A673 (cell line): Measurements from ENCODE around the gene PSMA7. TPM values are rescaled to one million over a fixed set of nuclear protein-coding genes. Genes with fewer than 3 reads are reported as not detected.

ENCODE experiments used
- BruUV-seq: library from RNA; stranded (reverse); fragments of 400-500 nt; replicated peaks from 2 replicates; lab custom pipeline; 2021; lab: Mats Ljungman, UMichigan
- CTCF ChIA-PET: fragments of 300-600 bp; sonication (Branson Sonifier 250); formaldehyde crosslinking; loops from one replicate; lab custom pipeline; 2022; ENCODE audit warnings: antibody characterized with exemption; lab: Charles Lee
- POLR2A ChIA-PET: fragments of 300-600 bp; sonication (Branson Sonifier 250); formaldehyde crosslinking; loops from one replicate; lab custom pipeline; 2022; ENCODE audit warnings: antibody characterized with exemption; ENCODE audit not compliant: low non-redundant PET; lab: Charles Lee
- DNase-seq: peaks from one replicate; pipeline ENCODE4 v3.0.0-alpha.2; 2015; ENCODE audit warnings: low spot score
- H3K27ac ChIP-seq: fragments of 200-600 bp; sonication (generic); 2 replicates; pipeline ENCODE4 v1.5.1; 2016; ENCODE audit warnings: mixed run types, low read depth, mild to moderate bottlenecking, mixed read lengths, antibody characterized with exemption, low read length; ENCODE audit not compliant: poor library complexity, severe bottlenecking
- H3K27me3 ChIP-seq: fragments of 200-600 bp; sonication (generic); replicated peaks from 2 replicates; pipeline ENCODE4 v1.6.1; 2017; ENCODE audit warnings: mixed run types, low read depth, mild to moderate bottlenecking, mixed read lengths, antibody characterized with exemption, low read length; ENCODE audit not compliant: insufficient read depth, poor library complexity
- H3K36me3 ChIP-seq: fragments of 200-600 bp; sonication (generic); 2 replicates; pipeline ENCODE4 v1.6.1; 2016; ENCODE audit warnings: mixed run types, mild to moderate bottlenecking, mixed read lengths, antibody characterized with exemption, low read length; ENCODE audit not compliant: insufficient read depth, poor library complexity, severe bottlenecking
- H3K4me1 ChIP-seq: fragments of 200-600 bp; sonication (generic); 2 replicates; pipeline ENCODE4 v1.6.1; 2017; ENCODE audit warnings: mixed run types, mild to moderate bottlenecking, mixed read lengths, antibody characterized with exemption, low read length; ENCODE audit not compliant: insufficient read depth, poor library complexity, severe bottlenecking
- H3K4me3 ChIP-seq: fragments of 200-600 bp; sonication (generic); 2 replicates; pipeline ENCODE4 v1.5.1; 2016; ENCODE audit warnings: low read depth, mixed run types, mild to moderate bottlenecking, mixed read lengths, low read length; ENCODE audit not compliant: poor library complexity, severe bottlenecking
- H3K9me3 ChIP-seq: fragments of 200-600 bp; sonication (generic); 2 replicates; pipeline ENCODE4 v1.6.1; 2016; ENCODE audit warnings: mixed run types, low read depth, mild to moderate bottlenecking, mixed read lengths, antibody characterized with exemption, low read length; ENCODE audit not compliant: poor library complexity, severe bottlenecking
- CTCF ChIP-seq: fragments of 300-800, 200-600 bp; sonication (generic); conservative IDR thresholded peaks from 2 replicates; pipeline ENCODE4 v1.5.1; 2017; ENCODE audit warnings: low read depth, mild to moderate bottlenecking, antibody characterized with exemption, low read length, moderate library complexity, mixed read lengths
- EZH2 ChIP-seq: fragments of 200-600 bp; sonication (generic); IDR thresholded peaks from 2 replicates; pipeline ENCODE4 v1.6.1; 2017; ENCODE audit warnings: borderline replicate concordance, low read depth, mild to moderate bottlenecking, mixed read lengths, antibody characterized with exemption, low read length; ENCODE audit not compliant: poor library complexity, severe bottlenecking
- intact Hi-C: fragments of 100-400 bp; cut with micrococcal nuclease; formaldehyde crosslinking; loops from one replicate; pipeline ENCODE4 v1.10.0; 2022; ENCODE audit not compliant: unreplicated experiment
- total RNA-seq: library from RNA; stranded (reverse); gene quantifications from 2 replicates; pipeline ENCODE4 v1.2.3, GENCODE V29; 2021

PSMA7 gene
- total RNA-seq, 1 experiment from 2014 or later = 593 TPM

DNA sequence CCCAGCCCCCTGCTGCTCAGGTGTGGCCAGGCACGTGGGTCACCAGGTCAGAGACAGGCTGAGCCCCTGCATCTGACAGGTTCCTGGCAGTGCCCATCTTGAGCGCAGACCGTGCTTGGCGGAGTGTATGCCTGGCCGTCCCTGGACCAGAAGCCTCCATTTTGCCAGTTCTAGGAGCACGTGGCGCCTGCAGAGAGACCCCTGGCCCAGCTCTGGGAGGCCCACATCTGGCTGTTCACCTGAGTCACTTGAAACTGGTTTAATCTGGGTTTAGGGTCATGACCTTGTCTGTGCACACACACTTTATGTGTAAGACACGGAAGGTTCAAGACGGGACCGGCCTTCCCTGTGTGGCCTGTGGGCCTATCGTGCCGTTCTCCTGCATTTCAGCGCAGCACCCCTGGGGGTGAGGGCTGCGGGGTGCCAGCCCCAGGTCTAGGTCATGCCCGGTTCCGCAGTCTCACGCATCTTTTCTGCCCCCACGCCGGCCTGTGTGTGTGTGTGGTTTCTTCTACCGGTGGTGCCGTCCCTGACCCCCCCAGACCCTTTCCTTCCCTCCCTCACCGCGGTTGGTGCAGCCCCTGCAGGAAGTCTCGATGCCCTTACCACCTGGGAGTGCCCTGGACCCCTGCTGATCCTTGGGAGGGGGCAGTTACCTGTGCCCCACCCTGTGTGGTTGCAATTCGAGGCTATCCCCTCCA, 14.3 kb upstream of the PSMA7 start:
- TF ChIP-seq CTCF = no peak
- no peak for TF ChIP-seq EZH2
- intact Hi-C loops = no loop called here
- Histone ChIP-seq H3K9me3 (no peaks in the 10 kb centered on the region), H3K36me3 (peaks cover 23% of the 10 kb centered on the region), H3K27me3 (no peaks in the 10 kb centered on the region), H3K4me1 (no peaks in the 10 kb centered on the region), H3K27ac (no peak overlapping the region), H3K4me3 (no peak overlapping the region)
- ChIA-PET POLR2A (no interaction called here), CTCF (no interaction called here)
- DNase-seq = no peak
- BruUV-seq = no TSS peak

DNA sequence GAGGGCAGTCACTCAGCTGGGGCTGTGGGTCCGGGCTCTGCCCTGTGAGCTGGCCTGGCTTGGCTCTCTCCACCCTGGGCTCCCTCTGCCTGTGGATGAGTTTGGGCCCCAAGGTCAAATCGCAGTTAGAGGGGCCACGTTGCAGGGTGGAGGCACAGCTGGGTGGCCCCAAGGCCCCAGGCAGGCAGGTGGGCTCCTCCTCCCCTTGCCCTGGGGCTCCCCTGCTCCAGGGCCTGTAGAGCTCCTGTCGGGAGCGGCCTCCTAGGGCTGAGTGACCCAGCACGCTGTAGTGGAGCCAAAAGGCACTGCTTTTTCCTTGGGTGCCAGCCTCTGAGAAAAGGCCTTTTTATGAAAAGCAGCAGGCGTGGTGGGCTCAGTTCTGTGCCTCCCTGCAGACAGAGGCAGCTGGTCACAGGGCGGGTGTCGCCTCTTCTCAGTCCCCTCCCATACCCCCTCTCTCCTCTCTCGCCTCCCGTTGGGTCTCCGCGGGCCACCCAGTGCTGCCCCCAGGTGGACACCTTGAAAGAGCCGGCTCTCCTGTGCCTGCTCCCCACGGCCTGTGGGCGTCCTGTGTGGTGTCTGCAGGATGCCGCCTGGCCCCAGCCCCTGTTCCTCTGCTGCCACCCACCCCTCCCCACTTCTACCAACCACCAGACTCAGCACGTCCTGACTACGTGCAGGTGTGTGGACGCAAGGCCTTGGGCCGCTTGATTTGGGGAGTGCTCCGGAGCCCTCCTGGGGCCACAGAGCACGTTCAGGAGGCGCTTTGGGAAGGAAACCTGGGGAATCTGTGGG, 13.6 kb upstream of the PSMA7 start:
- Histone ChIP-seq H3K4me1 (no peaks in the 10 kb centered on the region), H3K27me3 (no peaks in the 10 kb centered on the region), H3K9me3 (no peaks in the 10 kb centered on the region), H3K4me3 (no peak overlapping the region), H3K27ac (peak overlapping the region; percentile 50), H3K36me3 (peaks cover 20% of the 10 kb centered on the region)
- ChIA-PET CTCF (interaction anchor here (0.6 to 1.0 kb wide), 2 partner anchors 135 to 146 kb away, joined by 3 to 5 read pairs; no protein-coding TSS in a partner anchor), POLR2A (no interaction called here)
- no peak for TF ChIP-seq EZH2
- peak; percentile 74 for TF ChIP-seq CTCF
- BruUV-seq = no TSS peak
- intact Hi-C loops = no loop called here
- DNase-seq = peak; percentile 77

- H3K36me3 ChIP-seq = peaks cover 19% of the 10 kb centered on the region
Observed at GRCh38 chr20:62156254-62156556, 13.0 kb upstream of the PSMA7 start.

More at GRCh38 chr20:62156254-62156556, 13.0 kb upstream of the PSMA7 start:
- Histone ChIP-seq H3K27ac (peak overlapping the region; percentile 50), H3K27me3 (no peaks in the 10 kb centered on the region), H3K9me3 (no peaks in the 10 kb centered on the region), H3K4me3 (no peak overlapping the region), H3K4me1 (no peaks in the 10 kb centered on the region)
- DNase-seq = no peak
- POLR2A ChIA-PET = no interaction called here
- intact Hi-C loops = no loop called here
- no TSS peak for BruUV-seq
- CTCF ChIA-PET = interaction anchor here (0.6 to 1.0 kb wide), 2 partner anchors 134 to 145 kb away, joined by 3 to 5 read pairs; no protein-coding TSS in a partner anchor
- TF ChIP-seq EZH2 (no peak), CTCF (no peak)
